ENCODE results near the gene ELOF1. TPM values are rescaled to one million over a fixed set of nuclear protein-coding genes. Genes with fewer than 3 reads are reported as not detected.

ELOF1 gene
- total and polyA plus RNA-seq, 12 donors, result 24.4 to 127 (median 57.2) TPM

GRCh38 chr19:11594084-11594483, 35.1 kb upstream of the ELOF1 start:
- WGBS, 4 donors, result 80 to 85% (median 83%) methylated on average over 4 of the region's 4 CpGs
- DNase-seq, result no peak
- Histone ChIP-seq H3K9me3 (replicated peaks in 1 of 3) (no peaks in the 10 kb centered on the region), H3K27me3 (no peaks in the 10 kb centered on the region), H3K27ac (no peak overlapping the region), H3K4me1 (replicated peaks in 1 of 2) (peaks cover 7 to 11% of the 10 kb centered on the region in 2 donors), H3K4me3 (no peak overlapping the region), H3K36me3 (replicated peaks in 1 of 2) (no peaks in the 10 kb centered on the region)
- intact Hi-C loops (cut with DNase I), result no loop called here
- TF ChIP-seq CTCF (IDR thresholded peaks at IDR 0.05) (no peak), POLR2A (IDR thresholded peaks at IDR 0.05) (no peak)

DNA sequence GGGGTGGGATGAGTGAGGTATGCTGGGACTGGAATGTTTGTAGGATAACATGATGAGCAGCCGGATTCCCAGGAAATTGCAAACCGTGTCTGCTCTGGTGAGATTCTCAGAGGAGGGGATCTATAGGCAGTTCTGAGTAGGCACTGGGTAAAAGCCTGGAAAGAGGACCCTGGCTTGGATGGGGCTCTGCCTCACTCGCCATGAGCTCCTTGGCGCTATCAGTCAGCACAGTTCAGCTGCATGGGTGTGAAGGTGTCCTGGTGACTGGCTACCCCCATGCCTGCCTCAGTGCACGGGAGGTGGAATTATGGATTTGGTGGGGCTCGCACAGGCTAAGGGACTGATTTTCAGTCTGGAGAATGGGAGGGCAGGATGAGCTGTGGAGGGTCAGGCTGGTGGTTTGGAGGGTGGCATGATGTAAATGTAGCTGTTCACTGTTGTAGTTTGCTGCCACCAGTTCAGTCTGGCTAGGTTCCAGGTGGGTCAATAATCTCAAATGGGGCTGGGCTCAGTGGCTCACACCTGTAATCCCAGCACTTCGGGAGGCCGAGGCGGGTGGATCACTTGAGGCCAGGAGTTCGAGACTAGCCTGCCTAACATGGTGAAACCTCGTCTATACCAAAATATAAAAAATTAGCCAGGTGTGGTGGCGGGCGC, 29.1 kb upstream of the ELOF1 start:
- H3K9me3 ChIP-seq (replicated peaks in 1 of 3), result no peaks in the 10 kb centered on the region
- TF ChIP-seq CTCF (IDR thresholded peaks at IDR 0.05), result no peak
- no peak for TF ChIP-seq POLR2A (IDR thresholded peaks at IDR 0.05)
- intact Hi-C loops (cut with DNase I), result loop anchor here in 1 of 2 donors (5.0 kb wide), 1 partner anchor 51 kb away; the partner anchor contains the start of gene CNN1
- H3K27me3 ChIP-seq, result no peaks in the 10 kb centered on the region
- no peak overlapping the region for H3K27ac ChIP-seq
- 59 to 67% (median 63%) methylated on average over 11 to 13 of the region's 13 CpGs for WGBS, 4 donors
- no peaks in the 10 kb centered on the region for H3K36me3 ChIP-seq (replicated peaks in 1 of 2)
- no peak for DNase-seq
- H3K4me1 ChIP-seq (replicated peaks in 1 of 2), result no peaks in the 10 kb centered on the region
- no peak overlapping the region for H3K4me3 ChIP-seq

DNA sequence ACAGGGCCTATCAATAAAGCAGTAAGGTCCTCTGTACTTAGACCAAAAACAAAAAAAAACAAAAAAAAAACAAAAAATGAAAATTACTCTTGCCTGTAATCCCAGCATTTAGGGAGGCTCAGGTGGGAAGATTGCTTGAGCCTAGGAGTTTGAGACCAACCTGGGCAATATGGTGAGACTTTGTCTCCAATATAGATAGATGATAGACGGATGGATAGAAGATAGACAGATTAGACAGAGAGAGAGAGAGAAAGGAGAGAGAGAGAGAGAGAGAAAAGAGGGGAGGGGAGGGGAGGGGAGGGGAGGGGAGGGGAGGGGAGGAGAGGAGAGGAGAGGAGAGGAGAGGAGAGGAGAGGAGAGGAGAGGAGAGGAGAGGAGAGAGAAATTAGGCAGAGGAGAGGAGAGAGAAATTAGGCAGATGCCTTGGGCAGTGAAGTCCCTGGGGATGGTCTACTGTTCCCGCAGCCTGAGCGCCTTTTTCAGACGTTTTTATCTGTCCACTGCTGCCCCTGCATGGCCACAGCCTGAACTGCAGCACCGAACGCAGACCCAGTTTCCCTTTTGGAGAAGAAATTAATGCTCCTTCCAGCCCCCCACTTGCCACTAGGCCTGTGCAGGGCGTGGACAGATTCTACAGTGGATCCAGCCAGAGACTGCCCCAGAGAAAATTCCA, 28.4 kb upstream of the ELOF1 start:
- Histone ChIP-seq H3K27me3 (no peaks in the 10 kb centered on the region), H3K36me3 (replicated peaks in 1 of 2) (no peaks in the 10 kb centered on the region), H3K27ac (no peak overlapping the region), H3K4me3 (no peak overlapping the region), H3K4me1 (replicated peaks in 1 of 2) (no peaks in the 10 kb centered on the region), H3K9me3 (replicated peaks in 1 of 3) (no peaks in the 10 kb centered on the region)
- TF ChIP-seq POLR2A (IDR thresholded peaks at IDR 0.05) (no peak), CTCF (IDR thresholded peaks at IDR 0.05) (peak; percentile 74 to 93 (median 85))
- peak; percentile 70 to 92 (median 78) for DNase-seq
- 3 to 6% (median 4%) methylated on average over 7 of the region's 7 CpGs for WGBS, 4 donors
- intact Hi-C loops (cut with DNase I), result loop anchor here in 1 of 2 donors (5.0 kb wide), 1 partner anchor 50 kb away; the partner anchor contains the start of gene CNN1

DNA sequence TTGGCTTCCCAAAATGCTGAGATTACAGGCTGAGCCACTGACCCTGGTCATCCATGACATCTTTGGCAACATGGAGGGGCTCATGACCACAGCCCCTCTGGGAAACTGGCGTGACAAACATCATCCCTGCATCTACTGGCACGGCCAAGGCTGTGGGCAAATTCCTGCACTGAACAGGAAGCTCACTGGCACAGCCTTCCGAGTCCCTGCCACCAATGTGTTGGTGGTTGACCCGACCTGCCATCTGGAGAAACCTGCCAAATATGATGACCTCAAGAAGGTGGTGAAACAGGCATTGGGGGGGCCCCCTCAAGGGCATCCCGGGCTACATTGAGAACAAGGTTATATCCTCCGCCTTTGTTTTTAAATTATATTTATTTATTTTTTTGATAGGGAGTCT, 27.3 kb upstream of the ELOF1 start:
- H3K4me3 ChIP-seq, result no peak overlapping the region
- DNase-seq, result no peak
- H3K36me3 ChIP-seq (replicated peaks in 1 of 2), result no peaks in the 10 kb centered on the region
- WGBS, 4 donors, result 35 to 51% (median 45%) methylated on average over 3 to 6 of the region's 6 CpGs
- H3K9me3 ChIP-seq (replicated peaks in 1 of 3), result no peaks in the 10 kb centered on the region
- no peak for TF ChIP-seq CTCF (IDR thresholded peaks at IDR 0.05)
- no peak for TF ChIP-seq POLR2A (IDR thresholded peaks at IDR 0.05)
- H3K27ac ChIP-seq, result no peak overlapping the region
- intact Hi-C loops (cut with DNase I), result loop anchor here in 1 of 2 donors (5.0 kb wide), 1 partner anchor 49 kb away; the partner anchor contains the start of gene CNN1
- no peaks in the 10 kb centered on the region for H3K4me1 ChIP-seq (replicated peaks in 1 of 2)
- H3K27me3 ChIP-seq, result no peaks in the 10 kb centered on the region
